GM12878 (cell line): ENCODE results near the gene SCN5A. TPM values are rescaled to one million over a fixed set of nuclear protein-coding genes. Genes with fewer than 3 reads are reported as not detected.

Source experiments
- ATAC-seq: fragments of 200-7000 bp; cut with Tn5 transposase; 3 replicates; pipeline ENCODE4 v1.9.1; 2020; ENCODE audit warnings: mild to moderate bottlenecking, moderate library complexity
- BruUV-seq: library from RNA; stranded (reverse); fragments of 400-500 nt; replicated peaks from 2 replicates; lab custom pipeline; 2021; lab: Mats Ljungman, UMichigan
- CTCF ChIA-PET: fragments of 300-600 bp; sonication (Branson Sonifier 250); formaldehyde crosslinking; extraction: SDS; loops from one replicate; lab custom pipeline; 2021; ENCODE audit warnings: inconsistent platforms; lab: Yijun Ruan, JAX
- POLR2A ChIA-PET: fragments of 350-600 bp; formaldehyde crosslinking; extraction: SDS; loops from one replicate; lab custom pipeline; 2021; ENCODE audit warnings: inconsistent platforms; lab: Charles Lee
- RAD21 ChIA-PET: fragments of 300-600 bp; sonication (Branson Sonifier 250); formaldehyde crosslinking; loops from one replicate; lab custom pipeline; 2023; ENCODE audit warnings: antibody characterized with exemption; ENCODE audit not compliant: unreplicated experiment; lab: Charles Lee
- SMC1A ChIA-PET: fragments of 300-600 bp; sonication (Branson Sonifier 250); formaldehyde crosslinking; loops from one replicate; lab custom pipeline; 2023; ENCODE audit not compliant: unreplicated experiment, uncharacterized antibody; lab: Charles Lee
- DNase-seq: peaks from one replicate; pipeline ENCODE4 v3.0.0-alpha.2; 2011; ENCODE audit warnings: low read depth, low spot score
- FAIRE-seq: peaks from 3 replicates; lab custom pipeline; 2011; peaks lifted over from hg19 to GRCh38; lab: Jason Lieb, UNC
- H2AFZ ChIP-seq: 2 replicates; pipeline ENCODE4 v1.6.0; 2011; ENCODE audit warnings: low read depth, low read length, control low read depth; ENCODE audit not compliant: control insufficient read depth
- H3K27ac ChIP-seq: 2 replicates; pipeline ENCODE4 v1.5.1; 2011; ENCODE audit warnings: control low read depth; ENCODE audit not compliant: control insufficient read depth, insufficient read depth
- H3K27me3 ChIP-seq, 2 experiments: replicated peaks in 1 of 2; 2 replicates each; pipeline versions ENCODE4 v1.6.0 to v1.6.1; 2011; ENCODE audit warnings: low read length in 1 of 2; ENCODE audit not compliant: control insufficient read depth in 2 of 2, insufficient read depth in 2 of 2
- H3K36me3 ChIP-seq, 2 experiments: 2 replicates each; pipeline ENCODE4 v1.5.1; 2011; ENCODE audit warnings: low read length in 1 of 2; ENCODE audit not compliant: control insufficient read depth in 2 of 2, insufficient read depth in 2 of 2
- H3K4me1 ChIP-seq: 2 replicates; pipeline ENCODE4 v1.6.1; 2011; ENCODE audit warnings: mild to moderate bottlenecking, low read length, moderate library complexity, mixed read lengths; ENCODE audit not compliant: control insufficient read depth, insufficient read depth
- H3K4me2 ChIP-seq: 2 replicates; pipeline ENCODE4 v1.6.0; 2011; ENCODE audit warnings: control low read depth; ENCODE audit not compliant: control insufficient read depth, insufficient read depth
- H3K4me3 ChIP-seq: fragments of 200-600 bp; sonication (generic); 2 replicates; pipeline ENCODE4 v1.5.1; 2016
- H3K79me2 ChIP-seq: 2 replicates; pipeline ENCODE4 v1.6.0; 2011; ENCODE audit warnings: low read length; ENCODE audit not compliant: control insufficient read depth, insufficient read depth
- H3K9ac ChIP-seq: 2 replicates; pipeline ENCODE4 v1.8.0; 2011; ENCODE audit warnings: low read length, control low read depth, mixed read lengths; ENCODE audit not compliant: control insufficient read depth, insufficient read depth
- H3K9me3 ChIP-seq: replicated peaks from 3 replicates; pipeline ENCODE4 v1.5.1; 2011; ENCODE audit warnings: mild to moderate bottlenecking, low read length; ENCODE audit not compliant: control insufficient read depth, insufficient read depth
- H4K20me1 ChIP-seq: 2 replicates; pipeline ENCODE4 v1.6.0; 2011; ENCODE audit not compliant: control insufficient read depth, insufficient read depth
- ASH2L ChIP-seq: fragments of 300-600, 200-600 bp; sonication (generic); IDR thresholded peaks from 2 replicates; pipeline ENCODE4 v1.6.1; 2017; ENCODE audit warnings: low read depth, mild to moderate bottlenecking, borderline replicate concordance
- CBFB ChIP-seq: IDR thresholded peaks from 2 replicates; pipeline ENCODE4 v1.6.1; 2016; ENCODE audit warnings: antibody characterized with exemption, low read depth
- EP300 ChIP-seq, 2 experiments: fragments of 150-350 bp in 1 of 2; IDR thresholded peaks; 2 replicates each; pipeline ENCODE4 v1.6.1; 2011 to 2012; ENCODE audit warnings: low read depth in 2 of 2, low read length in 2 of 2, borderline replicate concordance in 1 of 2, improper control_type of control experiment in 1 of 2, inconsistent platforms in 1 of 2; ENCODE audit not compliant: control insufficient read depth in 1 of 2
- FOXK2 ChIP-seq: fragments of 450-650 bp; IDR thresholded peaks from 2 replicates; pipeline ENCODE4 v1.6.1; 2017; ENCODE audit warnings: mild to moderate bottlenecking, moderate library complexity
- HDAC2 ChIP-seq: fragments of 200-600 bp; sonication (generic); IDR thresholded peaks from 2 replicates; pipeline ENCODE4 v1.6.1; 2017
- JUNB ChIP-seq: IDR thresholded peaks from 2 replicates; pipeline ENCODE4 v1.6.1; 2016; ENCODE audit warnings: antibody characterized with exemption, mild to moderate bottlenecking
- JUND ChIP-seq: IDR thresholded peaks from 2 replicates; pipeline ENCODE4 v1.6.1; 2012; ENCODE audit warnings: low read depth, mild to moderate bottlenecking, low read length, improper control_type of control experiment, moderate library complexity
- MEF2A ChIP-seq: IDR thresholded peaks from 2 replicates; pipeline ENCODE4 v1.6.1; 2011; ENCODE audit warnings: low read depth, mild to moderate bottlenecking, low read length, moderate library complexity; ENCODE audit not compliant: insufficient read depth
- MXI1 ChIP-seq: fragments of 150-350 bp; IDR thresholded peaks from 2 replicates; pipeline ENCODE4 v1.6.1; 2011; ENCODE audit warnings: low read depth, mild to moderate bottlenecking, inconsistent platforms, low read length, improper control_type of control experiment
- NR2F1 ChIP-seq: fragments of 450-650 bp; conservative IDR thresholded peaks from 2 replicates; pipeline ENCODE4 v1.6.1; 2017; ENCODE audit warnings: mild to moderate bottlenecking
- POU2F2 ChIP-seq: IDR thresholded peaks from 3 replicates; pipeline ENCODE4 v1.6.1; 2011; ENCODE audit warnings: low read depth, mild to moderate bottlenecking, low read length, borderline replicate concordance
- RB1 ChIP-seq: fragments of 450-650 bp; formaldehyde crosslinking; IDR thresholded peaks from 2 replicates; pipeline ENCODE4 v1.6.1; 2017; ENCODE audit warnings: mild to moderate bottlenecking, borderline replicate concordance
- RUNX3 ChIP-seq: IDR thresholded peaks from 2 replicates; pipeline ENCODE4 v1.6.1; 2012; ENCODE audit warnings: low read length, inconsistent platforms
- SIX5 ChIP-seq: IDR thresholded peaks from 2 replicates; pipeline ENCODE4 v1.6.1; 2011; ENCODE audit warnings: mild to moderate bottlenecking, low read depth, low read length, moderate library complexity; ENCODE audit not compliant: severe bottlenecking
- SMAD5 ChIP-seq: IDR thresholded peaks from 2 replicates; pipeline ENCODE4 v1.6.1; 2016; ENCODE audit warnings: antibody characterized with exemption, low read depth
- SRF ChIP-seq, 2 experiments: IDR thresholded peaks; 2 replicates each; pipeline ENCODE4 v1.6.1; 2011; ENCODE audit warnings: low read depth in 2 of 2, low read length in 2 of 2, mild to moderate bottlenecking in 1 of 2, moderate library complexity in 1 of 2
- TARDBP ChIP-seq: IDR thresholded peaks from 2 replicates; pipeline ENCODE4 v1.6.1; 2016; ENCODE audit warnings: borderline replicate concordance
- WGBS: methylation state at CpG from one replicate; pipeline ENCODE4 v1.1.6; 2016; ENCODE audit warnings: low lambda C conversion rate; ENCODE audit not compliant: insufficient replicate concordance, insufficient coverage; ENCODE audit errors: missing lambda C conversion rate; 5-methylcytosine and 5-hydroxymethylcytosine counted together
- in situ Hi-C: fragments of 300-500 bp; cut with MboI; formaldehyde crosslinking; loops from 9 replicates; pipeline ENCODE4 v1.14.3; 2018; ENCODE audit warnings: mixed read lengths
- intact Hi-C: fragments of 100-400 bp; cut with micrococcal nuclease; formaldehyde crosslinking; loops from one replicate; pipeline ENCODE4 v1.14.2; 2022; ENCODE audit not compliant: unreplicated experiment
- polyA plus RNA-seq, 11 experiments: library from polyadenylated mRNA; depleted of rRNA in 4 of 11; unstranded in 6 of 11; stranded (reverse) in 5 of 11; fragments of >200 nt; fragmentation: Nextera tagmentation in 4 of 11; fragmentation: Illumina TruSeq in 1 of 11; extraction: Ambion mirVana in 4 of 11; extraction: Trizol in 1 of 11; gene quantifications; 1 replicate in 1 of 11; 2 replicates in 10 of 11; pipeline versions ENCODE4 v1.2.1 to v1.2.3, GENCODE V29; 2011 to 2016; ENCODE audit warnings: inconsistent platforms in 2 of 11, missing spikeins in 2 of 11, low read depth in 1 of 11
- total RNA-seq, 4 experiments: library from RNA; depleted of rRNA in 3 of 4; stranded (reverse); fragments of >200 nt in 3 of 4; fragmentation: Illumina TruSeq in 1 of 4; extraction: Trizol in 1 of 4; gene quantifications; 2 replicates each; pipeline versions ENCODE4 v1.2.1 to v1.2.3, GENCODE V29; 2013 to 2021
- TF ChIP-seq, protein P1 (sequence below): fragments of 450-650 bp; IDR thresholded peaks from 2 replicates; pipeline ENCODE4 v1.6.1; 2017; ENCODE audit warnings: mild to moderate bottlenecking, low read depth, inconsistent platforms; ENCODE audit not compliant: poor library complexity, severe bottlenecking

The SCN5A gene
- total and polyA plus RNA-seq, 10 of the 15 experiments (the other 5 are each of a cell fraction or from before 2014, with no cell fraction given) = not detected

DNA sequence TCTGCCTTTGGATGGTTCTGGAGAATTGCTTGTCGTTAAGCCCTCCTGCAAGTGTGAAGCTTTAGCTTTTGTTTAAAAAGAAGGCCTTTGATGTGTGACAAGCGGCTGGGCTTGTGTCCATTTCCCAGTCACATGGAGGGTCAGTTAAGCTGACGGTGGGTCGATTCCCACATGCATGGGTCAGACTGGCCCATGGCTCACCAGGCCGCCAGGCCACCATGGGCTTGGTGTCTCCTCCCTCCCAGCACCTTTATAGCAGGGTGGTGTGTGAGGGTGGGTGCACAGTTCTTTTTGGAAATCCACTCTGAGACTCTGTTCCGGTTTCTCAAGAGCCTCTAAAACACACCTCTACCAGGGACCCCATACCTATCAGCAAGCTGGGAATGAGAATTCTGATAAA is 67.2 kb downstream of the SCN5A start:
- no peak overlapping the region for H3K27ac ChIP-seq
- no peaks in the 10 kb centered on the region for H3K79me2 ChIP-seq
- SMC1A ChIA-PET = no interaction called here
- in situ Hi-C loops = no loop called here
- H3K4me2 ChIP-seq = no peak overlapping the region
- RAD21 ChIA-PET = no interaction called here
- TF ChIP-seq JUND = no peak
- TF ChIP-seq SIX5 = no peak
- no peak for TF ChIP-seq NR2F1
- TF ChIP-seq SMAD5 = no peak
- no peaks in the 10 kb centered on the region for H3K36me3 ChIP-seq
- FAIRE-seq (no peak), DNase-seq (no peak), ATAC-seq (no peak)
- intact Hi-C loops = no loop called here
- peaks cover 17% of the 10 kb centered on the region for H3K4me1 ChIP-seq
- POLR2A ChIA-PET = no interaction called here
- no peak overlapping the region for H3K9ac ChIP-seq
- no peaks in the 10 kb centered on the region for H4K20me1 ChIP-seq
- 33% methylated on average over 6 of the region's 6 CpGs for WGBS
- CTCF ChIA-PET = no interaction called here
- no TSS peak for BruUV-seq
- no peaks in the 10 kb centered on the region; a peak in 2 of 4 replicates for H3K27me3 ChIP-seq
- no peak overlapping the region for H3K4me3 ChIP-seq
- H2AFZ ChIP-seq = no peak overlapping the region
- H3K9me3 ChIP-seq = no peaks in the 10 kb centered on the region

DNA sequence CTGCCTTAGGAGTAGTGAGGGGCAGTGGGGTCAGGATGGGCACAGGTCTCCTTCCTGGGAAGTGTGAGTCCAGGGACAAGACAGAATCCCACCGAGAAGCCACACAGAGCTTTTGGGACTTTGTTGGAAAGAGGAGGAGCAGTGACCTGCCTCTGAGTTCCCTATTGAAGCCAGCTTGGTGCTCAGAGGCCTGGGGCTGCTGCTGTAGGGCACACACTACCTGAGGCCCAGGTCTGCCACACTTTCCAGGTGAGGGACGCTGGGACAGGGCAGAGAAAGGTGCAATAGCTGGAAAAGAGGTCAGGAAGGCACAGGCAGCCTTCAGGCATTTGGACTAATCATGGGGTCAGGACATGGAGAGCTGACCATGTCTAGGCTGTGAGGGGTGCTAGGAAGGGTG is 67.7 kb downstream of the SCN5A start:
- ChIA-PET POLR2A (no interaction called here), CTCF (no interaction called here), SMC1A (no interaction called here), RAD21 (no interaction called here)
- Histone ChIP-seq H2AFZ (no peak overlapping the region), H3K27ac (no peak overlapping the region), H3K27me3 (no peaks in the 10 kb centered on the region; a peak in 2 of 4 replicates), H3K79me2 (no peaks in the 10 kb centered on the region), H3K4me1 (peaks cover 17% of the 10 kb centered on the region), H3K4me3 (no peak overlapping the region), H4K20me1 (no peaks in the 10 kb centered on the region), H3K4me2 (no peak overlapping the region), H3K36me3 (no peaks in the 10 kb centered on the region), H3K9ac (no peak overlapping the region), H3K9me3 (no peaks in the 10 kb centered on the region)
- FAIRE-seq (no peak), DNase-seq (no peak), ATAC-seq (no peak)
- BruUV-seq = no TSS peak
- in situ Hi-C loops = no loop called here
- WGBS = 13% methylated on average over 2 of the region's 2 CpGs
- intact Hi-C loops = no loop called here
- TF ChIP-seq EP300 (IDR thresholded peaks at IDR 0.05; ENCODE audit: borderline replicate concordance in 1 of 2, control insufficient read depth in 1 of 2, low read depth in 2 of 2, low read length in 2 of 2) (no peak), HDAC2 (no peak), MEF2A (no peak), MXI1 (no peak), RUNX3 (no peak), TARDBP (no peak), POU2F2 (no peak), FOXK2 (no peak), CBFB (no peak), SRF (IDR thresholded peaks at IDR 0.05; ENCODE audit: low read depth in 2 of 2, low read length in 2 of 2) (no peak), JUNB (no peak), RB1 (no peak), ASH2L (no peak)
- TF ChIP-seq, protein P1, sequence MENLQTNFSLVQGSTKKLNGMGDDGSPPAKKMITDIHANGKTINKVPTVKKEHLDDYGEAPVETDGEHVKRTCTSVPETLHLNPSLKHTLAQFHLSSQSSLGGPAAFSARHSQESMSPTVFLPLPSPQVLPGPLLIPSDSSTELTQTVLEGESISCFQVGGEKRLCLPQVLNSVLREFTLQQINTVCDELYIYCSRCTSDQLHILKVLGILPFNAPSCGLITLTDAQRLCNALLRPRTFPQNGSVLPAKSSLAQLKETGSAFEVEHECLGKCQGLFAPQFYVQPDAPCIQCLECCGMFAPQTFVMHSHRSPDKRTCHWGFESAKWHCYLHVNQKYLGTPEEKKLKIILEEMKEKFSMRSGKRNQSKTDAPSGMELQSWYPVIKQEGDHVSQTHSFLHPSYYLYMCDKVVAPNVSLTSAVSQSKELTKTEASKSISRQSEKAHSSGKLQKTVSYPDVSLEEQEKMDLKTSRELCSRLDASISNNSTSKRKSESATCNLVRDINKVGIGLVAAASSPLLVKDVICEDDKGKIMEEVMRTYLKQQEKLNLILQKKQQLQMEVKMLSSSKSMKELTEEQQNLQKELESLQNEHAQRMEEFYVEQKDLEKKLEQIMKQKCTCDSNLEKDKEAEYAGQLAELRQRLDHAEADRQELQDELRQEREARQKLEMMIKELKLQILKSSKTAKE = no peak
